Measurements from ENCODE around the gene SH3BP5. TPM values are rescaled to one million over a fixed set of nuclear protein-coding genes. Genes with fewer than 3 reads are reported as not detected.

Gene SH3BP5, protein sequence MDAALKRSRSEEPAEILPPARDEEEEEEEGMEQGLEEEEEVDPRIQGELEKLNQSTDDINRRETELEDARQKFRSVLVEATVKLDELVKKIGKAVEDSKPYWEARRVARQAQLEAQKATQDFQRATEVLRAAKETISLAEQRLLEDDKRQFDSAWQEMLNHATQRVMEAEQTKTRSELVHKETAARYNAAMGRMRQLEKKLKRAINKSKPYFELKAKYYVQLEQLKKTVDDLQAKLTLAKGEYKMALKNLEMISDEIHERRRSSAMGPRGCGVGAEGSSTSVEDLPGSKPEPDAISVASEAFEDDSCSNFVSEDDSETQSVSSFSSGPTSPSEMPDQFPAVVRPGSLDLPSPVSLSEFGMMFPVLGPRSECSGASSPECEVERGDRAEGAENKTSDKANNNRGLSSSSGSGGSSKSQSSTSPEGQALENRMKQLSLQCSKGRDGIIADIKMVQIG
- 3.6 and 6.3 TPM in 2 replicates for total RNA-seq

DNA sequence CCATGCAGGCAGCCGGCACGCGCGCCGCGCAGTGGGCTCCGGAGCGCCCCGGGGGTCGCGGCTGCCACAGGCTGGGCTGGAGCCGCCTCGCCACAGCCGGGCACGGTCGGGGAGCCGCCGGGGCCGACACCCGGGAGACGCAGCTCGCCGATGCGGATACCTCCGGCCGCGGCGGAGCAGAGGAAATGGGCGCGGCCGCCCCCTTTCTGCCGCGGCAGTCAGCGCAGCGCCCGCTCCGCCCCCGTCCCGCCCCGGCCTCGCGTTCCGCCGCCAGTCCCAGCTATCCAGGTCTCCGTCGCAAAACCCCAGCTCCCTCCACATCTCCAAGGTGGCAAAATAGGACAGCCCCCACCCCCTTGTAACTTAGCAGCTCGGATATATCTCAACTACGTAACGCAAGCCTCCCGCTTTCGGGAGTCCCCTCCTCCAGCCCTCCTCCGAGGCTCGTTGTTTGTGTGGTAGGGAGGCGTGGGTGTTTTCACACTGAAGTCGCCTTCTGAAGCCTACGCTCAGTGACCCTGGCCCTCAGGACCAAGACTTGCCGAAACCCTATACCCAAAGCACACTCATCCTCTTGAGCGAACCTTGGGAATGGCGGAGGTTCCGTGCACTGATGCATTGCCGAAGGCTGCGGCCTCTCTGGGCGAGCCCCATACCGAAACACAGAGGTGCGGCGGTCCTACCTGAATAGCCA is at the start of gene SH3BP5:
Gene SH3BP5, minus strand, starts transcription at position 182 of the 694 bp plus-strand sequence. Its CDS starts 178 bp downstream, at position 4.
- H3K27me3 ChIP-seq (ENCODE audit: control insufficient read depth, insufficient read depth, low read length) = no peaks in the 10 kb centered on the region
- H3K4me3 ChIP-seq (ENCODE audit: low read depth, low read length) = peak within 1 kb of the TSS; percentile 84
- TF ChIP-seq, protein P1, sequence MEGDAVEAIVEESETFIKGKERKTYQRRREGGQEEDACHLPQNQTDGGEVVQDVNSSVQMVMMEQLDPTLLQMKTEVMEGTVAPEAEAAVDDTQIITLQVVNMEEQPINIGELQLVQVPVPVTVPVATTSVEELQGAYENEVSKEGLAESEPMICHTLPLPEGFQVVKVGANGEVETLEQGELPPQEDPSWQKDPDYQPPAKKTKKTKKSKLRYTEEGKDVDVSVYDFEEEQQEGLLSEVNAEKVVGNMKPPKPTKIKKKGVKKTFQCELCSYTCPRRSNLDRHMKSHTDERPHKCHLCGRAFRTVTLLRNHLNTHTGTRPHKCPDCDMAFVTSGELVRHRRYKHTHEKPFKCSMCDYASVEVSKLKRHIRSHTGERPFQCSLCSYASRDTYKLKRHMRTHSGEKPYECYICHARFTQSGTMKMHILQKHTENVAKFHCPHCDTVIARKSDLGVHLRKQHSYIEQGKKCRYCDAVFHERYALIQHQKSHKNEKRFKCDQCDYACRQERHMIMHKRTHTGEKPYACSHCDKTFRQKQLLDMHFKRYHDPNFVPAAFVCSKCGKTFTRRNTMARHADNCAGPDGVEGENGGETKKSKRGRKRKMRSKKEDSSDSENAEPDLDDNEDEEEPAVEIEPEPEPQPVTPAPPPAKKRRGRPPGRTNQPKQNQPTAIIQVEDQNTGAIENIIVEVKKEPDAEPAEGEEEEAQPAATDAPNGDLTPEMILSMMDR (IDR thresholded peaks at IDR 0.05; ENCODE audit: insufficient read depth, low read length, severe bottlenecking) = peak; percentile 62
- H3K36me3 ChIP-seq (ENCODE audit: control insufficient read depth, insufficient read depth, low read length) = no peaks in the 10 kb centered on the region
- peak; percentile 44 for DNase-seq (ENCODE audit: low read depth)
- no peak for FAIRE-seq

DNA sequence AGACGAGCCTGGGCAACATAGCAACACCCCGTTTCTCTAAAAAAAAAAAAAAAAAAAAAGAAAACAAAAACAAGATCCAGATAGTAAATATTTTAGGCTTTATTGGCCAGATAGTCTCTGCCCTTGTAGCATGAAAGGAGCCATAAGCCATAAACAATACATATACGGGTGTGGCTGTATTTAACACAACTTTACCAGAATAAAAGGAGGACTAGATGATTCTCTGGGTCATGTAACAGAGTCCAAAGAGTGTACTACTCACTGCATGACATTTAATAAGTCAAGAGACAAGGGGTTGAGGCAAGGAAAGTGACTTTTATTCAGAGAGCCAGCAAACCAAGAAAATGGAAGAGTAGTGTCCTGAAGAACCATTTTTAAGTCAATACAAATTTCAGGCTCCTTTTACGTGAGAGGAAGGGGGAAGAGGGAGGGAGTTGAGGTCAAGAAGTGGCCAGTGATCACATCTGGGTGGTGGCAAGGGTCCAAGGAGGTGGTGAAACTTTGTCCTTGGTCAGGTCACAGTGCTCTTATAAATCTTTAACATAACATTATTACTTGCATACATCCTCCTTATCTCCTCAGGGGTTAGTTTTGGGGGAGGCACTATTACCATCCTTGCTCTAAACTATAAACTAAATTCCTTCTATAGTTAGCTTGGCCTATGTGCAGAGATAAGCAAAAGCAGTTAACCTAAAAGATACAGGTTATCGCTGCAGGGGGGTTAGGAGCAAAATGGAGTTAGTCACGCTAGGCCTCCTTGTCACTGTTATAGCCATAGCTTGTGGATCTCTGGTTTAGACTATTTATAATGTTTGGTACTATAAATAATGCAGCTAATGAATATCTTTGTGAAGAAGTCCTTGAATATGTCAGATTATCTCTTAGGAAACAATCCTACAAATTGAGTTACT is 48.8 kb upstream of the SH3BP5 start:
- H3K36me3 ChIP-seq (ENCODE audit: control insufficient read depth, insufficient read depth, low read length) = no peaks in the 10 kb centered on the region
- H3K4me3 ChIP-seq (ENCODE audit: low read depth, low read length) = no peak overlapping the region
- FAIRE-seq = no peak
- TF ChIP-seq, protein P1 (IDR thresholded peaks at IDR 0.05; ENCODE audit: insufficient read depth, low read length, severe bottlenecking) = no peak
- no peaks in the 10 kb centered on the region for H3K27me3 ChIP-seq (ENCODE audit: control insufficient read depth, insufficient read depth, low read length)
- no peak for DNase-seq (ENCODE audit: low read depth)

DNA sequence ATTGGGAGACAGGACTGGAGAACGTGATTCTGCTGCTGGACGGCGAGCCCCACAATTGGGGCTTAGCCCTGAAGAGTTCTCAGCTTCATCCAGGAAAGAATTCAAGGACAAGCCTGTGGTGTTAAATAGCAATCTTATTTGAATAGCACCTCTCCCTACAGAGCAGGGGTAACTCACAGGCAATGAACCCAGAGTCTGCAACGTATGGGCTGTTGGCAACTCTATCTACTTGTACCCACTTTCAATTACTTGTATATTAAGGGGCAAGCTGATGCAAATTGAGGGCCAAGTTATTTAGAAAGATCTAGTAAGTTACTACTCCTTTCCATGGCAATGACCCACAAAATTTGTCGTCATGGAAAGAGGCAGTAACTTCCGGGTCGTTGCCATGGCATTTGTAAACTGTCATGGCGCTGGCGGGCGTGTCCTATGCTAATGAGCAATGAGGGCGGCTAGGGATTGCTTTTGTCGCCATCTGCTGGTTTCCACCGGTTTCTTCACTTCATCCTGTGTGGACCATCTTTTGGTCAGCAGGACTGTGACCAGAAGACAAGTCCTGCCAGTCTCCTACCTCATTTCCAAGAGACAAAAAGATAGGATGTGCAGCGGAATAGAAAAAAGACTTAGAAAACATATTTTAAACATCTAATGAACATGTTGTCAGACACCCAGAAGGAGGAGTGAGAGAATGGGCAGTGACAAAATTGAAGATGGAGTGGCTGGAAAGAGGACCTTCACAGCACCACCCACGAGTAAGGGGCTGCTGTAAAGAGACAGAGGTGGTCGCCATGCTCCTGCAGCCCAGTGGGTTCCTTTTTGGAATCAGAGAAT is 45.8 kb upstream of the SH3BP5 start:
- DNase-seq (ENCODE audit: low read depth) = peak; percentile 85
- no peak overlapping the region for H3K4me3 ChIP-seq (ENCODE audit: low read depth, low read length)
- TF ChIP-seq, protein P1 (IDR thresholded peaks at IDR 0.05; ENCODE audit: insufficient read depth, low read length, severe bottlenecking) = peak; percentile 78
- H3K36me3 ChIP-seq (ENCODE audit: control insufficient read depth, insufficient read depth, low read length) = no peaks in the 10 kb centered on the region
- FAIRE-seq = no peak
- H3K27me3 ChIP-seq (ENCODE audit: control insufficient read depth, insufficient read depth, low read length) = no peaks in the 10 kb centered on the region

DNA sequence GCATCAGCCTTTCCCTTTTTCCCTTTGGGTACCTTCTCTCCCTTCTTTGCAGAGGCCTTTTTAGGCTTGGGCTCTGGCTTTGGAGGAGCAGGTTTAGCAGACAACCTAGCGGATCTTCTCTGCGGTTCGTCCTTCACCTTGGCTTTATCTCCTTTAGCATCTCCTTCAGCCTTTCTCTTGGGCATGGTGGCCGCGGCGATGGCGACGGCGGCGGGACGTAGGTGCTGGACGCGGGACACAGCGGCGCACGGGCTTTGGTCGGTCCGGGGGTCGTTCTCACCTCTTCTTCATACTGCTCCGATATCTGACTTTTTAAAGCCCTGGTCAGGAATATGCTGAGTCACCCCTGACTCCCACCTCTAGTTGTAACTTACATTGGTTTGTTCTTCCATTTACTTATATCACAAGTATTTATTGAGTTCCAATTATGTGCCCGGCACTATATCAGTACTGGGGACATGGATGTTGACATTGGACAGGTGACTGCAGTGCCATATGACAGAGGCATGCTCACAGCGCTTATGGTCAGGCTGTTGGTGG is 43.1 kb upstream of the SH3BP5 start:
- DNase-seq (ENCODE audit: low read depth) (no peak), FAIRE-seq (no peak)
- TF ChIP-seq, protein P1 (IDR thresholded peaks at IDR 0.05; ENCODE audit: insufficient read depth, low read length, severe bottlenecking) = no peak
- no peaks in the 10 kb centered on the region for H3K36me3 ChIP-seq (ENCODE audit: control insufficient read depth, insufficient read depth, low read length)
- H3K4me3 ChIP-seq (ENCODE audit: low read depth, low read length) = no peak overlapping the region
- no peaks in the 10 kb centered on the region for H3K27me3 ChIP-seq (ENCODE audit: control insufficient read depth, insufficient read depth, low read length)

DNA sequence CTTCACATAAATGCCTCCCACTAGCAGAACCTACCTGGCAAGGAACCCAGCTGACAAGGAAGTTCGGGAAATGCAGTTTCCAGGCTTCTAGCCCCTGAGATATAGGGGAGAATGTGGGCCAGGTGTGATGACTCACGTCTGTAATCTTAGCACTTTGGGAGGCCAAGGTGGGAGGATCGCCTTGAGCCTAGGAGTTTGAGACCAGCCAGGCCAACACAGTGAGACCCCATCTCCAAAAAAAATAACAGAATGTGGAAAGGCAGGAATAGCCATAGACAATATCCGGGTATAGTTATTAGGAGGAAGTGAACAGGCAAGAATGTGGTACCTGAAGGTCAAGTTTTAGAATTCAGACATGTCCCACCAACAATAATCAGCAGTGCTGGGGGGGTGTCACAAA is 40.5 kb upstream of the SH3BP5 start:
- no peak overlapping the region for H3K4me3 ChIP-seq (ENCODE audit: low read depth, low read length)
- H3K36me3 ChIP-seq (ENCODE audit: control insufficient read depth, insufficient read depth, low read length) = no peaks in the 10 kb centered on the region
- no peak for DNase-seq (ENCODE audit: low read depth)
- H3K27me3 ChIP-seq (ENCODE audit: control insufficient read depth, insufficient read depth, low read length) = no peaks in the 10 kb centered on the region
- TF ChIP-seq, protein P1 (IDR thresholded peaks at IDR 0.05; ENCODE audit: insufficient read depth, low read length, severe bottlenecking) = no peak
- FAIRE-seq = no peak
